Measurements from ENCODE around the gene PLA2G4A. TPM values are rescaled to one million over a fixed set of nuclear protein-coding genes. Genes with fewer than 3 reads are reported as not detected.

PLA2G4A gene
- total RNA-seq, 1 donor from 2014 or later, result not detected

GRCh38 chr1:186843931-186844330 lies 15.2 kb downstream of the PLA2G4A start:
- Mint-ChIP-seq H3K27ac (no peak overlapping the region), H3K4me1 (no peaks in the 10 kb centered on the region), H3K4me3 (no peak overlapping the region), H3K27me3 (no peaks in the 10 kb centered on the region), H3K36me3 (ENCODE audit: low read depth) (no peaks in the 10 kb centered on the region), H3K9me3 (no peaks in the 10 kb centered on the region)
- intact Hi-C loops (cut with micrococcal nuclease), result no loop called here
- DNase-seq, result no peak
- ATAC-seq (ENCODE audit: low read depth), result no peak
- TF ChIP-seq CTCF (IDR thresholded peaks at IDR 0.05), result no peak
- ChIA-PET POLR2A (no interaction called here), CTCF (no interaction called here)

- ATAC-seq (ENCODE audit: low read depth) (no peak), DNase-seq (no peak)
- intact Hi-C loops (cut with micrococcal nuclease), result no loop called here
- no peak overlapping the region for H3K27ac Mint-ChIP-seq
- no peaks in the 10 kb centered on the region for H3K4me1 Mint-ChIP-seq
- H3K36me3 Mint-ChIP-seq (ENCODE audit: low read depth), result no peaks in the 10 kb centered on the region
- H3K4me3 Mint-ChIP-seq, result no peak overlapping the region
- H3K9me3 Mint-ChIP-seq, result no peaks in the 10 kb centered on the region
- no peak for TF ChIP-seq CTCF (IDR thresholded peaks at IDR 0.05)
- H3K27me3 Mint-ChIP-seq, result no peaks in the 10 kb centered on the region
- ChIA-PET POLR2A (no interaction called here), CTCF (no interaction called here)
These were observed 16.9 kb downstream of the PLA2G4A start for GRCh38 chr1:186845576-186846210.

- no peak for TF ChIP-seq CTCF (IDR thresholded peaks at IDR 0.05)
- H3K4me3 Mint-ChIP-seq, result no peak overlapping the region
- no peak for DNase-seq
- ChIA-PET POLR2A (no interaction called here), CTCF (no interaction called here)
- intact Hi-C loops (cut with micrococcal nuclease), result no loop called here
- no peaks in the 10 kb centered on the region for H3K9me3 Mint-ChIP-seq
- no peaks in the 10 kb centered on the region for H3K36me3 Mint-ChIP-seq (ENCODE audit: low read depth)
- no peak overlapping the region for H3K27ac Mint-ChIP-seq
- ATAC-seq (ENCODE audit: low read depth), result no peak
- H3K27me3 Mint-ChIP-seq, result no peaks in the 10 kb centered on the region
- no peaks in the 10 kb centered on the region for H3K4me1 Mint-ChIP-seq
These were observed 19.9 kb downstream of the PLA2G4A start for GRCh38 chr1:186848509-186849130.

DNA sequence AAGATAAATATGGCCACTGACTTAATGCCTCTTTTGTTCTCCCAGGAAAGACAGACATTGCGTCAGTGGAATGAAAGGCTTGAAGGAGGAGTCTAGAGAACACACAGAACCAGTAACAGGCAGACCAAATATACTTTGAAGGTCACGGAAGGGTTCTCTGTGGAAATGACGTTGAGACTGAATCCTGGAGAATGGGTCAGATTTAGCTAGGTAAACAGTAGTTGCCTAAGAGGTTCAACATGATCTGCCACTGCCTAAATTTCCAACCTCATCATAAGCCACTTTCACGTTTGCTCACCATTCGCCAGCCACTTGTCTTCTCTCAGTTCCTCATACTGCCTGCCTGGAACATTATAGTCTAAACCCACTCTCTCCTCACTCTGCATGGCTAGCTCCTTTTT lies 20.5 kb downstream of the PLA2G4A start:
- ATAC-seq (ENCODE audit: low read depth) (no peak), DNase-seq (no peak)
- no peaks in the 10 kb centered on the region for H3K9me3 Mint-ChIP-seq
- ChIA-PET CTCF (no interaction called here), POLR2A (no interaction called here)
- H3K4me1 Mint-ChIP-seq, result no peaks in the 10 kb centered on the region
- TF ChIP-seq CTCF (IDR thresholded peaks at IDR 0.05), result no peak
- H3K36me3 Mint-ChIP-seq (ENCODE audit: low read depth), result no peaks in the 10 kb centered on the region
- intact Hi-C loops (cut with micrococcal nuclease), result no loop called here
- no peaks in the 10 kb centered on the region for H3K27me3 Mint-ChIP-seq
- H3K27ac Mint-ChIP-seq, result no peak overlapping the region
- H3K4me3 Mint-ChIP-seq, result no peak overlapping the region

DNA sequence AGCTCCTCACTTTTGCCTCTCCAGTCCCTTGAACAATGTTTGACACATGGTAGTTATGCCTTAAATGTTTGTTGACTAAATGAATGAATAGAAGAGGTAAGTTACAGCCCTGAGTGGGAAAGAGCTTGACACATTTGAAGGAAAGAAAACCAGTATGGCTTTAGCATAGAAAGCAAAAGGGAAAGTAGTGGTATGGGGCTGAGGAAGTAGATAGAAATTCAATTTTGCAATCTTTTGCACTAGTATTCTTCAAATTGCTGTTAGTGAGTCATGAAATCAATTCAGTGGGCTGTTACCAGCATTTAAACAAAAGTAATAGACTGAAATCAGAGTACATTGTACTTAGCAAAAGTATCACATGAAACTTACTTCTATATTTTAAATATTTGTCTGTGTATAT lies 21.1 kb downstream of the PLA2G4A start:
- no peaks in the 10 kb centered on the region for H3K36me3 Mint-ChIP-seq (ENCODE audit: low read depth)
- ChIA-PET CTCF (no interaction called here), POLR2A (no interaction called here)
- no peak overlapping the region for H3K27ac Mint-ChIP-seq
- ATAC-seq (ENCODE audit: low read depth) (no peak), DNase-seq (no peak)
- intact Hi-C loops (cut with micrococcal nuclease), result no loop called here
- H3K4me1 Mint-ChIP-seq, result no peaks in the 10 kb centered on the region
- no peaks in the 10 kb centered on the region for H3K27me3 Mint-ChIP-seq
- TF ChIP-seq CTCF (IDR thresholded peaks at IDR 0.05), result no peak
- no peak overlapping the region for H3K4me3 Mint-ChIP-seq
- no peaks in the 10 kb centered on the region for H3K9me3 Mint-ChIP-seq

All from activated B cell treated with CpG ODN at 0.5 μM for 24 hours (primary cell).